ENCODE measurements around the gene ZDHHC7.

The ZDHHC7 gene

DNA sequence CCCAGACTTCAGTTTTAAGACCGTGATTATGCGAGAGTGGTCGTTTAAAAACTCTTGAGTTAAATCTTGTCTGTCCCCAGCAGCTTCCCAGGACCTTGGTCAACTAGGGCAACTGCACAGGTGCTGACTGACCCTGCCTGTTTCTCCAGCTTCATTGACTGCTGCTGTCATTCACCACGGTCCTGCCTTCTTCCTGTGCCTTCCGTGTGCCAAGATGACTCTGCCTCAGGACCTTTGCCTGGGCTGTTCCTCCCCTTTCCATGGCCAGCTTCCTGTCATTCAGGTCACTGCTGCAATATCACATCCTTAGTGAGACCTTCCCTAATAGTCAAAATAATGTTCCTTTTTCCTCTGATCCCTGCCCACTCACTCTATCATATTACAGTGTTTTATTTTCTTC lies 20.1 kb upstream of the ZDHHC7 start:
- no peak overlapping the region for H3K4me3 ChIP-seq (ENCODE audit: low read depth, low read length)
- POLR2A ChIA-PET = no interaction called here
- CTCF ChIA-PET = interaction anchor here (1.5 kb wide), 1 partner anchor 56 kb away, joined by 3 read pairs; no protein-coding TSS in a partner anchor
- DNase-seq (ENCODE audit: low read depth, low spot score) = no peak
- no peak for TF ChIP-seq CTCF (IDR thresholded peaks at IDR 0.05; ENCODE audit: insufficient read depth, low read length, missing control alignments)

- ChIA-PET CTCF (interaction anchor here (1.0 to 1.2 kb wide), 2 partner anchors 10 to 17 kb away, joined by 3 read pairs; no protein-coding TSS in a partner anchor), POLR2A (no interaction called here)
- H3K4me3 ChIP-seq (ENCODE audit: low read depth, low read length) = no peak overlapping the region
- DNase-seq (ENCODE audit: low read depth, low spot score) = no peak
- no peak for TF ChIP-seq CTCF (IDR thresholded peaks at IDR 0.05; ENCODE audit: insufficient read depth, low read length, missing control alignments)
Measured at GRCh38 chr16:85029981-85030401, 18.7 kb upstream of the ZDHHC7 start.

GRCh38 chr16:85029408-85029784 lies 18.1 kb upstream of the ZDHHC7 start:
- no peak for DNase-seq (ENCODE audit: low read depth, low spot score)
- no peak for TF ChIP-seq CTCF (IDR thresholded peaks at IDR 0.05; ENCODE audit: insufficient read depth, low read length, missing control alignments)
- no peak overlapping the region; the same call in 1 of the 2 replicates for H3K4me3 ChIP-seq (ENCODE audit: low read depth, low read length)
- ChIA-PET CTCF (interaction anchor here (1.2 kb wide), 1 partner anchor 17 kb away, joined by 3 read pairs; no protein-coding TSS in a partner anchor), POLR2A (no interaction called here)

GRCh38 chr16:85028685-85029407 lies 17.5 kb upstream of the ZDHHC7 start:
- POLR2A ChIA-PET = interaction anchor here (1.9 to 2.4 kb wide), 2 partner anchors 17 to 22 kb away, joined by 5 to 15 read pairs; partner anchors contain the start of gene ZDHHC7
- DNase-seq (ENCODE audit: low read depth, low spot score) = no peak
- peak overlapping the region; percentile 81 for H3K4me3 ChIP-seq (ENCODE audit: low read depth, low read length)
- no peak for TF ChIP-seq CTCF (IDR thresholded peaks at IDR 0.05; ENCODE audit: insufficient read depth, low read length, missing control alignments)
- CTCF ChIA-PET = interaction anchor here (0.9 to 2.6 kb wide), 8 partner anchors 18 to 357 kb away, joined by 3 to 18 read pairs (median 4); no protein-coding TSS in a partner anchor

DNA sequence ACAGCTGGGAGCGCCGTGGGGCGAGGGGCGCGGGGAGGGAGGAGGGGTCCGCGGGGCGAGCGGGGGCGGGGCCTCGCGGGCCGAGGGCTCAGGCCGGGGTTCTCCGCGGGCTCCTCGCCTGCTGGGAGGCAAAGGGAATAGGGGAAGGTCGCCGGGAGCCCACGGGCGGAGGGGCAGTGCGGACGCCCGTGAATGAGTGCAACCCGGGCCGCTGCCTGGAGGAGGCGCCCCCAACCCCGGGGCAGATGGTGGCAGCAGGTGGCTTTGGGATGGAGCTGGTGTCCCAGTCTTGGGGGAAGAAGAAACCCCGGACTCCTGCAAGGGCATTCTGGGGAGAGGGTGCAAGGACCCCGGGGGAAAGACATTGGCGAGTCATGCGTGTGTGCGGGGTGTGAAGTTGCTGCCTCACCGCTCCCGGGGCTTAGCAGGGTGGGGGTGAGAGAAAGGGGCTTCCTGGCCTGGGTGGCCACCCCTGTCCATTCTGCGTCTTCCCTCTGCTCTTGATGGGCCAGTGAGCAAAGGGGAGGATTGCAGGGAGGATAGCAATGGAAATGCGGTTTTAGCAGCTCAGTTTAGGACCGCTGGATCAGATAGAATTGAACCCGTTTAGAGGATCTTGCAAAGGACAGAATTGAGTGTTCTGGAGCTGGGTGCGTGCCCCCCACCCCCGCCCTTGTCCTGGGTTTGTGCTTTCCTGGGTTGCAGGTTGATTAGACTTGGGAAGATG lies 16.8 kb upstream of the ZDHHC7 start:
- peak; percentile 38 for TF ChIP-seq CTCF (IDR thresholded peaks at IDR 0.05; ENCODE audit: insufficient read depth, low read length, missing control alignments)
- no peak for DNase-seq (ENCODE audit: low read depth, low spot score)
- ChIA-PET CTCF (interaction anchor here (0.9 to 2.6 kb wide), 12 partner anchors 15 to 356 kb away, joined by 3 to 18 read pairs (median 4); no protein-coding TSS in a partner anchor), POLR2A (interaction anchor here (1.3 to 2.4 kb wide), 3 partner anchors 17 to 45 kb away, joined by 4 to 15 read pairs (median 5); partner anchors contain the start of gene ZDHHC7)
- peak overlapping the region; percentile 81 for H3K4me3 ChIP-seq (ENCODE audit: low read depth, low read length)
